AG09319 (cell line): Measurements from ENCODE around the gene MMP19.

ENCODE experiments used
- DNase-seq: peaks from one replicate; pipeline ENCODE4 v3.0.0-alpha.2; 2010; ENCODE audit warnings: low read depth; ENCODE audit errors: extremely low read depth
- TF ChIP-seq, protein P1 (sequence below): IDR thresholded peaks from 2 replicates; pipeline ENCODE4 v1.5.1; 2011; ENCODE audit warnings: low read depth, mild to moderate bottlenecking, inconsistent platforms, low read length, moderate library complexity

MMP19 gene

DNA sequence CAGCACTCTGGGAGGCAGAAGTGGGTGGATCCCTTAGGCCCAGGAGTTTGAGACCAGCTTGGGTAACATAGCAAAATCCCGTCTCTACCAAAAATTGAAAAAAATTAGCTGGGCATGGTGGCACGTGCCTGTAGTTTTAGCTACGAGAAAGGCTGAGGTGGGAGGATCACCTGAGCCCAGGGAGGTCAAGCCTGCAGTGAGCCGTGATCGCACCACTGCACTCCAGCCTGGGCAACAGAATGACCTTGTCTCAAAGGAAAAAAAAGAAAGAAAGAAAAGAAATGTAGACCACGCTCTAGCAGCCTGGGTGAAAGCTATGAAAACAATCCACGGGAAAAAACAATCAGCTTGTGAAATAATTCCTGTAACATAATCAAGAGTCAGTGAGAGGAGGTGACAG, 54.2 kb downstream of the MMP19 start:
- TF ChIP-seq, protein P1, sequence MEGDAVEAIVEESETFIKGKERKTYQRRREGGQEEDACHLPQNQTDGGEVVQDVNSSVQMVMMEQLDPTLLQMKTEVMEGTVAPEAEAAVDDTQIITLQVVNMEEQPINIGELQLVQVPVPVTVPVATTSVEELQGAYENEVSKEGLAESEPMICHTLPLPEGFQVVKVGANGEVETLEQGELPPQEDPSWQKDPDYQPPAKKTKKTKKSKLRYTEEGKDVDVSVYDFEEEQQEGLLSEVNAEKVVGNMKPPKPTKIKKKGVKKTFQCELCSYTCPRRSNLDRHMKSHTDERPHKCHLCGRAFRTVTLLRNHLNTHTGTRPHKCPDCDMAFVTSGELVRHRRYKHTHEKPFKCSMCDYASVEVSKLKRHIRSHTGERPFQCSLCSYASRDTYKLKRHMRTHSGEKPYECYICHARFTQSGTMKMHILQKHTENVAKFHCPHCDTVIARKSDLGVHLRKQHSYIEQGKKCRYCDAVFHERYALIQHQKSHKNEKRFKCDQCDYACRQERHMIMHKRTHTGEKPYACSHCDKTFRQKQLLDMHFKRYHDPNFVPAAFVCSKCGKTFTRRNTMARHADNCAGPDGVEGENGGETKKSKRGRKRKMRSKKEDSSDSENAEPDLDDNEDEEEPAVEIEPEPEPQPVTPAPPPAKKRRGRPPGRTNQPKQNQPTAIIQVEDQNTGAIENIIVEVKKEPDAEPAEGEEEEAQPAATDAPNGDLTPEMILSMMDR = no peak
- no peak for DNase-seq
